WTC11 (cell line): ENCODE measurements around the gene DKK3.

Experiments
- CREB1 ChIP-seq: sonication (generic); formaldehyde crosslinking; IDR thresholded peaks from 2 replicates; pipeline ENCODE4 v1.8.0; 2023; ENCODE audit warnings: mild to moderate bottlenecking, missing genetic modification reagents
- GABPB1 ChIP-seq: sonication (generic); formaldehyde crosslinking; IDR thresholded peaks from 2 replicates; pipeline ENCODE4 v1.8.1; 2023; ENCODE audit warnings: mild to moderate bottlenecking, missing genetic modification reagents
- JAZF1 ChIP-seq: fragments of 250-450 bp; sonication (Bioruptor Pico); IDR thresholded peaks from 2 replicates; pipeline ENCODE4 v1.9.0; 2021; ENCODE audit warnings: moderate library complexity, mild to moderate bottlenecking, inconsistent platforms
- JUN ChIP-seq: sonication (generic); formaldehyde crosslinking; IDR thresholded peaks from 2 replicates; pipeline ENCODE4 v1.8.0; 2023; ENCODE audit warnings: mild to moderate bottlenecking, missing genetic modification reagents
- KAT7 ChIP-seq: sonication (generic); formaldehyde crosslinking; IDR thresholded peaks from 2 replicates; pipeline ENCODE4 v1.8.1; 2023; ENCODE audit warnings: missing genetic modification reagents, mild to moderate bottlenecking, borderline replicate concordance
- MYBL2 ChIP-seq: sonication (generic); formaldehyde crosslinking; IDR thresholded peaks from 2 replicates; pipeline ENCODE4 v1.8.1; 2023; ENCODE audit warnings: mild to moderate bottlenecking, moderate library complexity, missing genetic modification reagents
- PRDM15 ChIP-seq: sonication (generic); formaldehyde crosslinking; IDR thresholded peaks from 2 replicates; pipeline ENCODE4 v1.8.0; 2022; ENCODE audit warnings: missing genetic modification reagents
- ZNF232 ChIP-seq: sonication (generic); formaldehyde crosslinking; IDR thresholded peaks from 2 replicates; pipeline ENCODE4 v1.8.0; 2022; ENCODE audit warnings: mild to moderate bottlenecking, missing genetic modification reagents
- ZNF263 ChIP-seq: sonication (generic); formaldehyde crosslinking; IDR thresholded peaks from 2 replicates; pipeline ENCODE4 v1.8.1; 2022; ENCODE audit warnings: low read depth, mild to moderate bottlenecking, moderate library complexity, missing genetic modification reagents
- ZNF281 ChIP-seq: sonication (generic); formaldehyde crosslinking; IDR thresholded peaks from 2 replicates; pipeline ENCODE4 v1.8.0; 2023; ENCODE audit warnings: mild to moderate bottlenecking, missing genetic modification reagents
- TF ChIP-seq, protein P1 (sequence below): fragments of 200-600 bp; IDR thresholded peaks from 2 replicates; pipeline ENCODE4 v1.8.0; 2022; ENCODE audit warnings: antibody characterized with exemption
- TF ChIP-seq, protein P2 (sequence below): sonication (generic); formaldehyde crosslinking; IDR thresholded peaks from 2 replicates; pipeline ENCODE4 v1.8.1; 2023; ENCODE audit warnings: mild to moderate bottlenecking, missing genetic modification reagents, moderate library complexity

DNA sequence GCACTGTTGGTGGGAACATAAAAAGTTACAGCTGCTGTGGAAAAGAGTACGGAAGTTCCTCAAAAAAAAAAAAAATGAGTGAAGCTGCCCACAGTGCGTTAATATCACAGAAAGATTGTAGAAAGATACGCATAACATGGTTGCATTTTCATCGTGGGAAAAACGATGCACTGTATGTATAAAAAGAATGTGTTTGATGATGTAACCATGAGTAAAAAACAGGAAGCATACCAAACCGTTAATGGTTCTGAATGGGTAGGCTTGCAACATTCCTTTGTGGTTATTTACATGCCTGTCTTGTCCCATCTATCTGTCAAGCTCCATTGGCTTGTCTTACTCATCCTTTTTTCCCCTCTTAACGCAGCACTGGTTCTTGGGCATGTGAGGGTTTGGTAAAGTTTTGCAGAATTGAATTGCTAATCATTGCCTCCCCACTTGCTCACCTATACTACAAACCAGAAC, 33.8 kb upstream of the DKK3 start:
- TF ChIP-seq, protein P1, sequence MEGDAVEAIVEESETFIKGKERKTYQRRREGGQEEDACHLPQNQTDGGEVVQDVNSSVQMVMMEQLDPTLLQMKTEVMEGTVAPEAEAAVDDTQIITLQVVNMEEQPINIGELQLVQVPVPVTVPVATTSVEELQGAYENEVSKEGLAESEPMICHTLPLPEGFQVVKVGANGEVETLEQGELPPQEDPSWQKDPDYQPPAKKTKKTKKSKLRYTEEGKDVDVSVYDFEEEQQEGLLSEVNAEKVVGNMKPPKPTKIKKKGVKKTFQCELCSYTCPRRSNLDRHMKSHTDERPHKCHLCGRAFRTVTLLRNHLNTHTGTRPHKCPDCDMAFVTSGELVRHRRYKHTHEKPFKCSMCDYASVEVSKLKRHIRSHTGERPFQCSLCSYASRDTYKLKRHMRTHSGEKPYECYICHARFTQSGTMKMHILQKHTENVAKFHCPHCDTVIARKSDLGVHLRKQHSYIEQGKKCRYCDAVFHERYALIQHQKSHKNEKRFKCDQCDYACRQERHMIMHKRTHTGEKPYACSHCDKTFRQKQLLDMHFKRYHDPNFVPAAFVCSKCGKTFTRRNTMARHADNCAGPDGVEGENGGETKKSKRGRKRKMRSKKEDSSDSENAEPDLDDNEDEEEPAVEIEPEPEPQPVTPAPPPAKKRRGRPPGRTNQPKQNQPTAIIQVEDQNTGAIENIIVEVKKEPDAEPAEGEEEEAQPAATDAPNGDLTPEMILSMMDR = no peak
- TF ChIP-seq GABPB1 (0 out of 2 replicates have a peak, but pooled peaks have one; percentile 23), ZNF281 (no peak), KAT7 (CRISPR knock-in tag) (no peak), ZNF263 (CRISPR knock-in tag) (no peak), MYBL2 (no peak), JAZF1 (no peak), ZNF232 (no peak), JUN (CRISPR knock-in tag) (no peak), CREB1 (CRISPR knock-in tag) (no peak), PRDM15 (CRISPR knock-in tag) (no peak)
- TF ChIP-seq, protein P2, sequence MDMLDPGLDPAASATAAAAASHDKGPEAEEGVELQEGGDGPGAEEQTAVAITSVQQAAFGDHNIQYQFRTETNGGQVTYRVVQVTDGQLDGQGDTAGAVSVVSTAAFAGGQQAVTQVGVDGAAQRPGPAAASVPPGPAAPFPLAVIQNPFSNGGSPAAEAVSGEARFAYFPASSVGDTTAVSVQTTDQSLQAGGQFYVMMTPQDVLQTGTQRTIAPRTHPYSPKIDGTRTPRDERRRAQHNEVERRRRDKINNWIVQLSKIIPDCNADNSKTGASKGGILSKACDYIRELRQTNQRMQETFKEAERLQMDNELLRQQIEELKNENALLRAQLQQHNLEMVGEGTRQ = no peak
